ENCODE results near the gene CPNE5.

Gene CPNE5

GRCh38 chr6:36793913-36794712 lies 45.1 kb downstream of the CPNE5 start:
- Histone ChIP-seq H3K27ac (no peak overlapping the region), H3K27me3 (replicated peaks) (peaks cover 14% of the 10 kb centered on the region), H3K4me3 (ENCODE audit: low read depth, low read length) (no peak overlapping the region), H3K36me3 (replicated peaks) (no peaks in the 10 kb centered on the region)
- in situ Hi-C loops (cut with HindIII; ENCODE audit: low pct_ligation_motif_present, low sequenced_read_pairs): no loop called here
- TF ChIP-seq CTCF (IDR thresholded peaks at IDR 0.05; ENCODE audit: low read depth, low read length, missing control alignments): no peak
- no peak for DNase-seq

- DNase-seq: no peak
- Histone ChIP-seq H3K27ac (no peak overlapping the region), H3K36me3 (replicated peaks) (no peaks in the 10 kb centered on the region), H3K27me3 (replicated peaks) (peaks cover 14% of the 10 kb centered on the region), H3K4me3 (ENCODE audit: low read depth, low read length) (no peak overlapping the region)
- TF ChIP-seq CTCF (IDR thresholded peaks at IDR 0.05; ENCODE audit: low read depth, low read length, missing control alignments): no peak
- in situ Hi-C loops (cut with HindIII; ENCODE audit: low pct_ligation_motif_present, low sequenced_read_pairs): no loop called here
Measured at GRCh38 chr6:36793296-36793912, 45.8 kb downstream of the CPNE5 start.

- Histone ChIP-seq H3K27ac (no peak overlapping the region), H3K4me3 (ENCODE audit: low read depth, low read length) (no peak overlapping the region), H3K36me3 (replicated peaks) (no peaks in the 10 kb centered on the region), H3K27me3 (replicated peaks) (peaks cover 14% of the 10 kb centered on the region)
- no peak for DNase-seq
- in situ Hi-C loops (cut with HindIII; ENCODE audit: low pct_ligation_motif_present, low sequenced_read_pairs): no loop called here
- TF ChIP-seq CTCF (IDR thresholded peaks at IDR 0.05; ENCODE audit: low read depth, low read length, missing control alignments): no peak
Measured at GRCh38 chr6:36791521-36792135, 47.6 kb downstream of the CPNE5 start.

- peaks cover 14% of the 10 kb centered on the region for H3K27me3 ChIP-seq (replicated peaks)
- TF ChIP-seq CTCF (IDR thresholded peaks at IDR 0.05; ENCODE audit: low read depth, low read length, missing control alignments): no peak
- DNase-seq: no peak
- in situ Hi-C loops (cut with HindIII; ENCODE audit: low pct_ligation_motif_present, low sequenced_read_pairs): no loop called here
- no peak overlapping the region for H3K27ac ChIP-seq
- H3K36me3 ChIP-seq (replicated peaks): no peaks in the 10 kb centered on the region
- H3K4me3 ChIP-seq (ENCODE audit: low read depth, low read length): no peak overlapping the region
Measured at GRCh38 chr6:36791085-36791484, 48.2 kb downstream of the CPNE5 start.

GRCh38 chr6:36788768-36789167 lies 50.5 kb downstream of the CPNE5 start:
- in situ Hi-C loops (cut with HindIII; ENCODE audit: low pct_ligation_motif_present, low sequenced_read_pairs): no loop called here
- TF ChIP-seq CTCF (IDR thresholded peaks at IDR 0.05; ENCODE audit: low read depth, low read length, missing control alignments): no peak
- H3K27ac ChIP-seq: no peak overlapping the region
- DNase-seq: no peak
- H3K4me3 ChIP-seq (ENCODE audit: low read depth, low read length): no peak overlapping the region
- peaks cover 14% of the 10 kb centered on the region for H3K27me3 ChIP-seq (replicated peaks)
- H3K36me3 ChIP-seq (replicated peaks): no peaks in the 10 kb centered on the region

Data from brain microvascular endothelial cell (primary cell).